GM23338 (cell line): ENCODE data around the gene PLEKHD1. TPM values are rescaled to one million over a fixed set of nuclear protein-coding genes. Genes with fewer than 3 reads are reported as not detected.

Source experiments
- ATAC-seq: fragments of 200-7000 bp; cut with Tn5 transposase; 3 replicates; pipeline ENCODE4 v1.9.1; 2020
- DNase-seq: peaks from one replicate; pipeline ENCODE4 v3.0.0-alpha.2; 2015; ENCODE audit warnings: low spot score
- H2AFZ ChIP-seq: fragments of 200-600 bp; sonication (generic); 2 replicates; pipeline ENCODE4 v1.8.0; 2016; ENCODE audit warnings: antibody characterized with exemption, mild to moderate bottlenecking, moderate library complexity
- H3F3A ChIP-seq: fragments of 200-600 bp; sonication (generic); replicated peaks from 2 replicates; pipeline ENCODE4 v1.8.0; 2017; ENCODE audit warnings: antibody characterized with exemption, mixed run types, low read depth
- H3K27ac ChIP-seq: fragments of 200-600 bp; sonication (generic); 2 replicates; pipeline ENCODE4 v1.6.1; 2016; ENCODE audit warnings: low read depth
- H3K27me3 ChIP-seq: fragments of 200-600 bp; sonication (generic); 2 replicates; pipeline ENCODE4 v1.8.0; 2016; ENCODE audit warnings: mild to moderate bottlenecking, mixed run types, moderate library complexity; ENCODE audit not compliant: insufficient read depth
- H3K36me3 ChIP-seq: fragments of 200-600 bp; sonication (generic); 2 replicates; pipeline ENCODE4 v1.8.0; 2016; ENCODE audit warnings: mild to moderate bottlenecking; ENCODE audit not compliant: insufficient read depth
- H3K4me1 ChIP-seq: fragments of 200-600 bp; sonication (generic); 2 replicates; pipeline ENCODE4 v1.8.0; 2016; ENCODE audit warnings: mild to moderate bottlenecking, moderate library complexity; ENCODE audit not compliant: insufficient read depth
- H3K4me2 ChIP-seq: fragments of 200-600 bp; sonication (generic); 2 replicates; pipeline ENCODE4 v1.7.1; 2017; ENCODE audit warnings: mixed run types
- H3K4me3 ChIP-seq: fragments of 200-600 bp; sonication (generic); 2 replicates; pipeline ENCODE4 v1.6.1; 2016; ENCODE audit warnings: mixed run types
- H3K79me2 ChIP-seq: fragments of 200-600 bp; sonication (generic); replicated peaks from 2 replicates; pipeline ENCODE4 v1.8.0; 2017; ENCODE audit warnings: mild to moderate bottlenecking; ENCODE audit not compliant: insufficient read depth
- H3K9me2 ChIP-seq: fragments of 200-600 bp; sonication (generic); 2 replicates; pipeline ENCODE4 v1.8.0; 2017; ENCODE audit not compliant: insufficient read depth
- H4K20me1 ChIP-seq: fragments of 200-600 bp; sonication (generic); replicated peaks from 2 replicates; pipeline ENCODE4 v1.8.0; 2017; ENCODE audit warnings: mild to moderate bottlenecking; ENCODE audit not compliant: insufficient read depth
- H3K27ac Mint-ChIP-seq: 2 replicates; pipeline ENCODE4 v1.8.0; 2020; ENCODE audit warnings: inconsistent platforms, mild to moderate bottlenecking, moderate library complexity, mixed read lengths
- H3K27me3 Mint-ChIP-seq: 3 replicates; pipeline ENCODE4 v1.8.0; 2022; ENCODE audit warnings: low read depth, mild to moderate bottlenecking, moderate library complexity, mixed read lengths, inconsistent platforms; ENCODE audit not compliant: insufficient read depth, poor library complexity
- H3K36me3 Mint-ChIP-seq: 3 replicates; pipeline ENCODE4 v1.8.0; 2021; ENCODE audit warnings: low read depth, mild to moderate bottlenecking, inconsistent platforms, moderate library complexity, mixed read lengths
- H3K4me1 Mint-ChIP-seq: 3 replicates; pipeline ENCODE4 v1.8.0; 2020; ENCODE audit warnings: mild to moderate bottlenecking, inconsistent platforms, mixed read lengths
- H3K4me3 Mint-ChIP-seq: 3 replicates; pipeline ENCODE4 v1.8.0; 2021; ENCODE audit warnings: moderate library complexity, mild to moderate bottlenecking, inconsistent platforms, mixed read lengths
- H3K9me3 Mint-ChIP-seq: 3 replicates; pipeline ENCODE4 v1.8.0; 2020; ENCODE audit warnings: moderate library complexity, mild to moderate bottlenecking, inconsistent platforms, mixed read lengths
- CTCF ChIP-seq, 2 experiments: fragments of 200-600 bp in 1 of 2; sonication (generic) in 1 of 2; conservative IDR thresholded peaks; 2 replicates each; pipeline versions ENCODE4 v1.5.1 to v1.6.1; 2016 to 2017; ENCODE audit warnings: antibody characterized with exemption in 2 of 2, low read depth in 2 of 2, mild to moderate bottlenecking in 2 of 2, moderate library complexity in 1 of 2
- ETS1 ChIP-seq: IDR thresholded peaks from 2 replicates; pipeline ENCODE4 v1.6.1; 2016; ENCODE audit warnings: antibody characterized with exemption
- EZH2 ChIP-seq: fragments of 200-600 bp; sonication (generic); IDR thresholded peaks from one replicate; pipeline ENCODE4 v1.8.0; 2017; ENCODE audit warnings: antibody characterized with exemption, mild to moderate bottlenecking, low read depth; ENCODE audit not compliant: unreplicated experiment
- EZH2phosphoT487 ChIP-seq: fragments of 200-600 bp; sonication (generic); IDR thresholded peaks from one replicate; pipeline ENCODE4 v1.8.1; 2018; ENCODE audit warnings: antibody characterized with exemption; ENCODE audit not compliant: unreplicated experiment
- JUNB ChIP-seq: IDR thresholded peaks from one replicate; pipeline ENCODE4 v1.6.1; 2016; ENCODE audit warnings: antibody characterized with exemption; ENCODE audit not compliant: unreplicated experiment
- NANOG ChIP-seq: IDR thresholded peaks from 2 replicates; pipeline ENCODE4 v1.6.1; 2016; ENCODE audit warnings: antibody characterized with exemption, borderline replicate concordance
- POLR2AphosphoS5 ChIP-seq: IDR thresholded peaks from 2 replicates; pipeline ENCODE4 v1.6.1; 2016; ENCODE audit warnings: antibody characterized with exemption, low read depth
- REST ChIP-seq: IDR thresholded peaks from one replicate; pipeline ENCODE4 v1.6.1; 2018; ENCODE audit warnings: antibody characterized with exemption; ENCODE audit not compliant: unreplicated experiment
- ZNF114 ChIP-seq: fragments of 250-450 bp; sonication (Bioruptor Pico); IDR thresholded peaks from 2 replicates; pipeline ENCODE4 v1.5.0; 2020; ENCODE audit warnings: mild to moderate bottlenecking, moderate library complexity
- ZNF331 ChIP-seq: fragments of 250-450 bp; sonication (Bioruptor Pico); IDR thresholded peaks from 2 replicates; pipeline ENCODE4 v1.5.0; 2020; ENCODE audit warnings: low read depth, mild to moderate bottlenecking, moderate library complexity
- ZNF462 ChIP-seq: fragments of 250-450 bp; sonication (Bioruptor Pico); IDR thresholded peaks from 2 replicates; pipeline ENCODE4 v1.5.0; 2020; ENCODE audit warnings: mild to moderate bottlenecking, moderate library complexity
- polyA plus RNA-seq: library from polyadenylated mRNA; unstranded; fragments of >200 nt; fragmentation: Nextera tagmentation; extraction: Ambion mirVana; gene quantifications from 2 replicates; pipeline ENCODE4 v1.2.1, GENCODE V29; 2016
- total RNA-seq: library from RNA; depleted of rRNA; stranded (reverse); fragments of >200 nt; shearing (Covaris generic); gene quantifications from 2 replicates; pipeline ENCODE4 v1.2.3, GENCODE V29; 2014

The PLEKHD1 gene
- total and polyA plus RNA-seq, 2 experiments from 2014 or later: 0.19 to 0.28 TPM

- Mint-ChIP-seq H3K4me1 (peaks cover 10% of the 10 kb centered on the region), H3K9me3 (no peaks in the 10 kb centered on the region), H3K36me3 (no peaks in the 10 kb centered on the region), H3K27me3 (peaks cover 50% of the 10 kb centered on the region), H3K4me3 (no peak overlapping the region), H3K27ac (no peak overlapping the region)
- DNase-seq: no peak
- Histone ChIP-seq H3K9me2 (no peaks in the 10 kb centered on the region), H3K4me3 (0 out of 2 replicates have a peak overlapping the region, but pooled peaks have one; percentile 83), H3K36me3 (no peaks in the 10 kb centered on the region), H2AFZ (no peak overlapping the region), H3F3A (no peaks in the 10 kb centered on the region), H3K27me3 (peaks cover 67% of the 10 kb centered on the region), H3K27ac (no peak overlapping the region), H3K79me2 (no peaks in the 10 kb centered on the region), H4K20me1 (no peaks in the 10 kb centered on the region), H3K4me2 (no peak overlapping the region; the same call in 1 of the 2 replicates), H3K4me1 (no peaks in the 10 kb centered on the region)
- TF ChIP-seq ETS1 (no peak), REST (no peak), ZNF331 (CRISPR knock-in tag) (no peak), NANOG (no peak), POLR2AphosphoS5 (no peak), EZH2 (no peak), ZNF462 (CRISPR knock-in tag) (no peak), ZNF114 (no peak), JUNB (no peak), EZH2phosphoT487 (no peak), CTCF (conservative IDR thresholded peaks at IDR 0.05; ENCODE audit: low read depth in 2 of 2) (no peak)
- ATAC-seq: no peak
Measured at GRCh38 chr14:69485701-69486100, 1.2 kb downstream of the PLEKHD1 start.
